PC-9 (cell line): ENCODE data around the gene AMMECR1. TPM values are rescaled to one million over a fixed set of nuclear protein-coding genes. Genes with fewer than 3 reads are reported as not detected.

ENCODE experiments used
- BruUV-seq: library from RNA; stranded (reverse); fragments of 400-500 nt; replicated peaks from 2 replicates; lab custom pipeline; 2021; lab: Mats Ljungman, UMichigan
- CTCF ChIA-PET: fragments of 300-600 bp; sonication (Branson Sonifier 250); formaldehyde crosslinking; loops from one replicate; lab custom pipeline; 2022; ENCODE audit warnings: antibody characterized with exemption; lab: Charles Lee
- POLR2A ChIA-PET: fragments of 300-600 bp; sonication (Branson Sonifier 250); formaldehyde crosslinking; loops from one replicate; lab custom pipeline; 2022; ENCODE audit warnings: antibody characterized with exemption; ENCODE audit not compliant: unreplicated experiment; lab: Charles Lee
- DNase-seq, 2 experiments: peaks; one replicate each; pipeline versions ENCODE4 v3.0.0 to v3.0.0-alpha.2; 2015 to 2022; ENCODE audit warnings: mixed read lengths in 1 of 2
- H2AFZ ChIP-seq: fragments of 200-600 bp; sonication (generic); 2 replicates; pipeline ENCODE4 v1.8.1; 2017; ENCODE audit warnings: antibody characterized with exemption
- H3F3A ChIP-seq: fragments of 200-600 bp; sonication (generic); 2 replicates; pipeline ENCODE4 v1.8.1; 2017; ENCODE audit warnings: antibody characterized with exemption, mild to moderate bottlenecking, low read depth; ENCODE audit not compliant: insufficient read depth
- H3K27ac ChIP-seq: fragments of 200-600 bp; sonication (generic); 2 replicates; pipeline ENCODE4 v1.6.1; 2016; ENCODE audit warnings: mixed run types
- H3K27me3 ChIP-seq: fragments of 200-600 bp; sonication (generic); 2 replicates; pipeline ENCODE4 v1.6.1; 2016; ENCODE audit warnings: low read depth, mixed run types; ENCODE audit not compliant: insufficient read depth
- H3K36me3 ChIP-seq: fragments of 200-600 bp; sonication (generic); 2 replicates; pipeline ENCODE4 v1.6.1; 2016; ENCODE audit warnings: low read depth, mixed run types
- H3K4me1 ChIP-seq: fragments of 200-600 bp; sonication (generic); replicated peaks from 2 replicates; pipeline ENCODE4 v1.6.1; 2016; ENCODE audit warnings: mixed run types; ENCODE audit not compliant: insufficient read depth
- H3K4me2 ChIP-seq: fragments of 200-600 bp; sonication (generic); 2 replicates; pipeline ENCODE4 v1.6.1; 2017; ENCODE audit warnings: mixed run types
- H3K4me3 ChIP-seq: fragments of 200-600 bp; sonication (generic); 2 replicates; pipeline ENCODE4 v1.6.1; 2016; ENCODE audit warnings: mixed run types
- H3K79me2 ChIP-seq: fragments of 200-600 bp; sonication (generic); 2 replicates; pipeline ENCODE4 v1.6.1; 2017; ENCODE audit warnings: low read depth, mixed run types
- H3K9me2 ChIP-seq: fragments of 200-600 bp; sonication (generic); 2 replicates; pipeline ENCODE4 v1.8.1; 2017; ENCODE audit warnings: mild to moderate bottlenecking; ENCODE audit not compliant: insufficient read depth
- H3K9me3 ChIP-seq: fragments of 200-600 bp; sonication (generic); 2 replicates; pipeline ENCODE4 v1.8.1; 2016; ENCODE audit warnings: low read depth; ENCODE audit not compliant: insufficient read depth
- H4K20me1 ChIP-seq: fragments of 200-600 bp; sonication (generic); 2 replicates; pipeline ENCODE4 v1.8.1; 2017; ENCODE audit not compliant: insufficient read depth
- CTCF ChIP-seq: fragments of 200-600 bp; sonication (generic); conservative IDR thresholded peaks from 2 replicates; pipeline ENCODE4 v1.6.1; 2017; ENCODE audit warnings: mixed run types, antibody characterized with exemption, mild to moderate bottlenecking, moderate library complexity
- EZH2 ChIP-seq: fragments of 200-600 bp; sonication (generic); IDR thresholded peaks from 2 replicates; pipeline ENCODE4 v1.8.0; 2017; ENCODE audit warnings: antibody characterized with exemption, low read depth
- intact Hi-C: fragments of 100-400 bp; cut with micrococcal nuclease; formaldehyde crosslinking; loops from one replicate; pipeline ENCODE4 v1.10.0; 2022; ENCODE audit not compliant: unreplicated experiment
- total RNA-seq: library from RNA; stranded (reverse); gene quantifications from 2 replicates; pipeline ENCODE4 v1.2.3, GENCODE V29; 2021

Gene AMMECR1
- total RNA-seq, 1 experiment from 2014 or later, result 35.4 TPM

DNA sequence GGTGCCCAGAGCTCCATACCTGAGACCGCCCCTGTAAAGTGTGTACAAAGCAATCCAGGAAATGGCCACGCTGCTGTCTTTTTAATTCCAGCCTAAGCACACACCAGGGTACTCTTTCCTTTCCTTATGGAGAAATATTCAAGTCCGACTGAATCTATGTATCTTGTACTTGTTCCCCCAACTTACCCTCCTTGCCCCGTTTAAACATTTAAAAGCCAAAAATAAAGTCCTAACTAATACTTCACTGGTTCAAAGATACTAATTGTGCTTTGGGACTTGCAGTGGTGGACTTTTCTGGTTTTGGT is 731 bp upstream of the AMMECR1 start:
- POLR2A ChIA-PET, result interaction anchor here (0.6 kb wide), 1 partner anchor 1359 kb away, joined by 3 read pairs; no protein-coding TSS in a partner anchor
- CTCF ChIA-PET, result interaction anchor here (0.5 to 1.0 kb wide), 2 partner anchors 8 to 173 kb away, joined by 3 read pairs; no protein-coding TSS in a partner anchor
- H3K27ac ChIP-seq, result peak overlapping the region; percentile 85
- no peaks in the 10 kb centered on the region for H3K9me3 ChIP-seq
- DNase-seq, result peak in 1 of 2 experiments; percentile 58
- intact Hi-C loops, result loop anchor here (1.0 to 5.0 kb wide), 4 partner anchors 84 to 136 kb away; no protein-coding TSS in a partner anchor
- peak overlapping the region; percentile 97 for H2AFZ ChIP-seq
- H3K79me2 ChIP-seq, result peaks cover 42% of the 10 kb centered on the region
- TSS peak; percentile 90 for BruUV-seq
- no peaks in the 10 kb centered on the region; the same call in 1 of the 2 replicates for H4K20me1 ChIP-seq
- no peaks in the 10 kb centered on the region for H3K36me3 ChIP-seq
- no peak for TF ChIP-seq EZH2
- no peak for TF ChIP-seq CTCF
- peak overlapping the region; percentile 97 for H3K4me2 ChIP-seq
- H3K27me3 ChIP-seq, result no peaks in the 10 kb centered on the region
- no peaks in the 10 kb centered on the region for H3K9me2 ChIP-seq
- peaks cover 33% of the 10 kb centered on the region for H3K4me1 ChIP-seq
- H3K4me3 ChIP-seq, result peak overlapping the region; percentile 63
- peaks cover 8% of the 10 kb centered on the region; the same call in 1 of the 2 replicates for H3F3A ChIP-seq

GRCh38 chrX:110317061-110317819 is 645 bp downstream of the AMMECR1 start:
- no peaks in the 10 kb centered on the region for H3K27me3 ChIP-seq
- peak overlapping the region; percentile 85 for H3K27ac ChIP-seq
- peak overlapping the region; percentile 63 for H3K4me3 ChIP-seq
- H3K9me2 ChIP-seq, result no peaks in the 10 kb centered on the region
- BruUV-seq, result TSS peak; percentile 23
- H3K4me1 ChIP-seq, result peaks cover 33% of the 10 kb centered on the region
- no peaks in the 10 kb centered on the region for H3K36me3 ChIP-seq
- peaks cover 8% of the 10 kb centered on the region; the same call in 1 of the 2 replicates for H3F3A ChIP-seq
- peak in 1 of 2 experiments; percentile 42 for DNase-seq
- H3K9me3 ChIP-seq, result no peaks in the 10 kb centered on the region; the same call in 1 of the 2 replicates
- no peaks in the 10 kb centered on the region; the same call in 1 of the 2 replicates for H4K20me1 ChIP-seq
- peaks cover 55% of the 10 kb centered on the region for H3K79me2 ChIP-seq
- POLR2A ChIA-PET, result interaction anchor here (0.6 to 1.0 kb wide), 6 partner anchors 53 to 164 kb away, joined by 3 to 5 read pairs (median 3); no protein-coding TSS in a partner anchor
- TF ChIP-seq EZH2 (no peak), CTCF (no peak)
- peak overlapping the region; percentile 88 for H3K4me2 ChIP-seq
- CTCF ChIA-PET, result interaction anchor here (0.6 to 1.0 kb wide), 2 partner anchors 62 to 127 kb away, joined by 4 to 6 read pairs; no protein-coding TSS in a partner anchor
- intact Hi-C loops, result loop anchor here (1.0 to 5.0 kb wide), 4 partner anchors 90 to 157 kb away; no protein-coding TSS in a partner anchor
- peak overlapping the region; percentile 96 for H2AFZ ChIP-seq

DNA sequence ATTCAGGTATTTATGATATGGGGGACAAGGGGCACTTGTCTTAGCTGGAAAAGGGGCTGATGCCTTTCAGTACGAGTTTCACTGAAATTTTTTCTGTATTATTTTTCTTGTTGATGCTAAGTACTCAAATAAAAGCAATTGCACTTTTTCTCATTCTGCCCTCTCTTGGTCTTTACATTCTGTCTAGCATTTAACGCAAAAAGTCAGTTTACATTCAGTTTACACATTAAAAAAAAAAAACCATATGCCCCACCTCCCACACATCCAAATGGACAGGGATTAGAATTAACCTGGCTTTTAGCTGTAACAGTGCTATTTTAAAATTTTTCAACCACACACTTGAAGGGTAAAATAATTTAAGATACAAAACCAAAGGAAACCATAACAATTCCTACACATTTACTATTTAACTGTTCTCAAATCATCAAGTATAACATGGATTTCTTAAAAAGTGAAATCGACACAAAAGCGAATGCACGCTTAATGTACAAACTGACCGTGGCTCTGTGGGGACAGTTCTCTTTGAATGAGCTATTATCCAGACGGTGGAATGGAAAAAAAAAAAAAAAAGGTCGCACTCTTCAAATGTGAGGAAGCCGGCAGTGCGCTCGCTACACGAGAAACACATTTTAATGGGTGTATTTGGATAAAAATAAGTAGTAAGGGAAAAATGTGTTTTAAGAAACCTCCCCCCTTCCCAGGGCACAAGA is 1.4 kb downstream of the AMMECR1 start:
- H3K36me3 ChIP-seq, result no peaks in the 10 kb centered on the region
- H4K20me1 ChIP-seq, result no peaks in the 10 kb centered on the region; the same call in 1 of the 2 replicates
- H3K27me3 ChIP-seq, result no peaks in the 10 kb centered on the region
- H3K4me1 ChIP-seq, result peaks cover 35% of the 10 kb centered on the region
- CTCF ChIA-PET, result interaction anchor here (0.6 kb wide), 2 partner anchors 28 to 126 kb away, joined by 3 to 4 read pairs; no protein-coding TSS in a partner anchor
- no peak for DNase-seq
- intact Hi-C loops, result loop anchor here (1.0 to 5.0 kb wide), 4 partner anchors 89 to 156 kb away; no protein-coding TSS in a partner anchor
- H3K4me3 ChIP-seq, result peak overlapping the region; percentile 63
- H3K4me2 ChIP-seq, result peak overlapping the region; percentile 88
- no peaks in the 10 kb centered on the region for H3K9me2 ChIP-seq
- H3K9me3 ChIP-seq, result no peaks in the 10 kb centered on the region; the same call in 1 of the 2 replicates
- BruUV-seq, result no TSS peak
- H3F3A ChIP-seq, result peaks cover 8% of the 10 kb centered on the region; the same call in 1 of the 2 replicates
- TF ChIP-seq CTCF, result no peak
- H3K79me2 ChIP-seq, result peaks cover 63% of the 10 kb centered on the region
- POLR2A ChIA-PET, result interaction anchor here (0.6 to 0.7 kb wide), 2 partner anchors 53 to 163 kb away, joined by 3 to 5 read pairs; no protein-coding TSS in a partner anchor
- peak overlapping the region; percentile 96 for H2AFZ ChIP-seq
- H3K27ac ChIP-seq, result peak overlapping the region; percentile 85
